Trophoblast cell (in vitro differentiated cells and primary cell): ENCODE measurements around the gene STAC2.

Experiments
- DNase-seq, 2 donors: peaks; one replicate each; pipeline ENCODE4 v3.0.0-alpha.2; 2016
- H2AFZ ChIP-seq: 2 replicates; pipeline ENCODE4 v1.6.1; 2013; ENCODE audit warnings: low read length, moderate library complexity, mild to moderate bottlenecking; ENCODE audit not compliant: insufficient read depth, poor library complexity
- H2AK5ac ChIP-seq: 2 replicates; pipeline ENCODE4 v1.6.1; 2013; ENCODE audit warnings: mild to moderate bottlenecking, low read length
- H2BK120ac ChIP-seq: 2 replicates; pipeline ENCODE4 v1.6.1; 2013; ENCODE audit warnings: low read length, mild to moderate bottlenecking, moderate library complexity; ENCODE audit not compliant: insufficient read depth, poor library complexity
- H2BK12ac ChIP-seq: 2 replicates; pipeline ENCODE4 v1.6.1; 2013; ENCODE audit warnings: mild to moderate bottlenecking, low read length, moderate library complexity
- H2BK5ac ChIP-seq: 2 replicates; pipeline ENCODE4 v1.6.1; 2013; ENCODE audit warnings: low read length, low read depth, moderate library complexity, mild to moderate bottlenecking; ENCODE audit not compliant: poor library complexity
- H3K14ac ChIP-seq: 2 replicates; pipeline ENCODE4 v1.6.1; 2013; ENCODE audit warnings: mild to moderate bottlenecking, low read length
- H3K18ac ChIP-seq: 2 replicates; pipeline ENCODE4 v1.6.1; 2013; ENCODE audit warnings: mild to moderate bottlenecking, low read length
- H3K23ac ChIP-seq: 2 replicates; pipeline ENCODE4 v1.6.1; 2013; ENCODE audit warnings: low read length
- H3K27ac ChIP-seq: 2 replicates; pipeline ENCODE4 v1.5.1; 2013; ENCODE audit warnings: low read depth, mild to moderate bottlenecking, inconsistent platforms, low read length, moderate library complexity
- H3K27me3 ChIP-seq: 2 replicates; pipeline ENCODE4 v1.6.1; 2013; ENCODE audit warnings: inconsistent platforms, mild to moderate bottlenecking, low read length, moderate library complexity; ENCODE audit not compliant: insufficient read depth
- H3K36me3 ChIP-seq, 2 experiments: 1 replicate in 1 of 2; 2 replicates in 1 of 2; pipeline ENCODE4 v1.6.1; 2013; ENCODE audit warnings: low read length in 2 of 2, mild to moderate bottlenecking in 2 of 2, moderate library complexity in 1 of 2; ENCODE audit not compliant: insufficient read depth in 2 of 2, control insufficient read depth in 1 of 2
- H3K4ac ChIP-seq: 2 replicates; pipeline ENCODE4 v1.6.1; 2013; ENCODE audit warnings: low read depth, mild to moderate bottlenecking, low read length, moderate library complexity
- H3K4me1 ChIP-seq, 2 experiments: 1 replicate in 1 of 2; 2 replicates in 1 of 2; pipeline ENCODE4 v1.6.1; 2013; ENCODE audit warnings: low read length in 2 of 2, mild to moderate bottlenecking in 2 of 2, moderate library complexity in 1 of 2; ENCODE audit not compliant: insufficient read depth in 2 of 2, control insufficient read depth in 1 of 2
- H3K4me2 ChIP-seq: 2 replicates; pipeline ENCODE4 v1.6.1; 2013; ENCODE audit warnings: inconsistent platforms, mild to moderate bottlenecking, low read length, moderate library complexity
- H3K4me3 ChIP-seq: 2 replicates; pipeline ENCODE4 v1.5.1; 2013; ENCODE audit warnings: mild to moderate bottlenecking, low read depth, low read length, inconsistent platforms
- H3K79me1 ChIP-seq: one replicate; pipeline ENCODE4 v1.6.1; 2013; ENCODE audit warnings: low read length
- H3K79me2 ChIP-seq: 2 replicates; pipeline ENCODE4 v1.6.1; 2013; ENCODE audit warnings: low read length, mild to moderate bottlenecking; ENCODE audit not compliant: control insufficient read depth, insufficient read depth, poor library complexity
- H3K9ac ChIP-seq: 2 replicates; pipeline ENCODE4 v1.6.1; 2013; ENCODE audit warnings: mild to moderate bottlenecking, low read length
- H3K9me3 ChIP-seq: 2 replicates; pipeline ENCODE4 v1.6.1; 2013; ENCODE audit warnings: low read depth, mild to moderate bottlenecking, control low read depth, inconsistent platforms, low read length; ENCODE audit not compliant: insufficient read depth
- H4K12ac ChIP-seq: 2 replicates; pipeline ENCODE4 v1.6.1; 2013; ENCODE audit warnings: low read depth, mild to moderate bottlenecking, low read length, moderate library complexity
- H4K8ac ChIP-seq: 2 replicates; pipeline ENCODE4 v1.6.1; 2013; ENCODE audit warnings: low read depth, mild to moderate bottlenecking, low read length, moderate library complexity
- H4K91ac ChIP-seq: one replicate; pipeline ENCODE4 v1.6.1; 2013; ENCODE audit warnings: low read depth, mild to moderate bottlenecking, low read length, moderate library complexity
- WGBS: extraction: QIAGEN DNeasy Blood & Tissue Kit; methylation state at CpG from one replicate; pipeline ENCODE4 v1.1.7; 2013; ENCODE audit warnings: missing lambda C conversion rate; ENCODE audit not compliant: insufficient read length, insufficient coverage; ENCODE audit errors: extremely low coverage; 5-methylcytosine and 5-hydroxymethylcytosine counted together

Gene STAC2

DNA sequence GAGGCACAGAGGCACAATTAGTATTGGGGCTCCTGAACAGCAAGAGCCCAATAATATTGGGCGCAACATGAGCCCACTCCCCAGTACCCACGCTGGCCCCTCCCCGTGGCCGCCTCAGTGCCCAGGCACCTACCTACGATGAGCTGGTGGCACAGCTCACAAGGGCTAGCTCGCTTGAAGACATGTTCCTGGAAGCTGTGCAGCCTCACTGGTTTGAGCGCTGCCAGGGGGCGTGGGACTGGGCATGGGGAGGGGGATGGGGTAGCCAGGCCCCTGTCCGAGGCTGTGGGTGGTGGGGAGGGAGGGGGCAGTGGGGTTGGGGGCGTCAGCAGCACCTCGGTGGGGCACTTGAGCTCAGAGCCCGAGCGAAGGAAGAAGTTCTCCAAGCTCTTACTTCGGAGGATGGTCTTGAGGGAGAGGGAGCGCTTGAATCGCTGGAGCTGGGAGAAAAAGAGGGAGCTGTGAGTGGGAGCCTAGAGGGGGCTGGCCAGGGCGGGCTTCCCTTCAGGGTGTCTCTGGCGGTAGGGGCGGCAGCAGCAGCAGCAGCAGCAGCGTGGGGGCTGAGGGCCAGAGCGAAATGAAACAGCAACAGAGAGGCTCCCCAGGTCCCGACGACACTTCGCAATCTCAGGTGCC lies 7.9 kb downstream of the STAC2 start:
- no peak overlapping the region for H3K27ac ChIP-seq
- no peaks in the 10 kb centered on the region for H3K36me3 ChIP-seq
- no peak overlapping the region for H3K4ac ChIP-seq
- H3K9ac ChIP-seq: no peak overlapping the region
- H4K12ac ChIP-seq: no peak overlapping the region
- peaks cover 11% of the 10 kb centered on the region for H3K9me3 ChIP-seq
- DNase-seq: no peak
- no peaks in the 10 kb centered on the region for H3K79me2 ChIP-seq
- H2AK5ac ChIP-seq: no peak overlapping the region
- peaks cover 8% of the 10 kb centered on the region for H3K27me3 ChIP-seq
- H3K4me1 ChIP-seq: peaks cover 0 to 2% of the 10 kb centered on the region in 2 experiments
- no peak overlapping the region for H3K4me3 ChIP-seq
- no peak overlapping the region for H3K14ac ChIP-seq
- H2BK120ac ChIP-seq: no peak overlapping the region
- H3K4me2 ChIP-seq: no peak overlapping the region
- H3K18ac ChIP-seq: no peak overlapping the region
- no peak overlapping the region for H2AFZ ChIP-seq
- no CpG with 5 or more reads among the region's 24 CpGs for WGBS
- H2BK12ac ChIP-seq: no peak overlapping the region
- no peaks in the 10 kb centered on the region for H3K79me1 ChIP-seq
- no peak overlapping the region for H2BK5ac ChIP-seq
- H3K23ac ChIP-seq: no peak overlapping the region
- no peak overlapping the region for H4K8ac ChIP-seq
- no peak overlapping the region for H4K91ac ChIP-seq

DNA sequence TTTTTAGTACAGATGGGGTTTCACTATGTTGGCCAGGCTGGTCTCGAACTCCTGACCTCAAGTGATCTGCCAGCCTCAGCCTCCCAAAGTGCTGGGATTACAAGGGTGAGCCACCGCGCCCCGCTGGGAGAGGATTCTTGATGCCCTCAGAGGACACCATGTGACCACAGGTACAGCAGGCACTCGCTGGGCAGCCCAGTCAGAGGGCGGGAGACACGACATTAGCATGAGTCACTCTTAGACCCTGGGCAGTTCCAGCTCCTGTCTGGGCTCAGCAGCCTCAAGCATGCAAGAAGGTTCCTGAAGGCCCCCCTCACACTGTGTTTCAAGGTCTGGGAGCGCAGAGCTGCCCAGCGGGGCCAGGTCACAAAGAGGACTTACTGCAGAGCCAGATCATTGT lies 11.9 kb downstream of the STAC2 start:
- H3K4me3 ChIP-seq: no peak overlapping the region
- no peaks in the 10 kb centered on the region for H3K79me2 ChIP-seq
- H3K18ac ChIP-seq: no peak overlapping the region
- no peak overlapping the region for H2AK5ac ChIP-seq
- H3K23ac ChIP-seq: no peak overlapping the region
- WGBS: no CpG with 5 or more reads among the region's 9 CpGs
- no peaks in the 10 kb centered on the region for H3K36me3 ChIP-seq
- no peak overlapping the region for H2BK12ac ChIP-seq
- H3K4me1 ChIP-seq: peaks cover 2% of the 10 kb centered on the region in 2 experiments
- H3K79me1 ChIP-seq: no peaks in the 10 kb centered on the region
- H4K12ac ChIP-seq: no peak overlapping the region
- no peak overlapping the region for H3K4me2 ChIP-seq
- no peak overlapping the region for H3K14ac ChIP-seq
- no peak overlapping the region for H4K8ac ChIP-seq
- H3K4ac ChIP-seq: no peak overlapping the region
- peaks cover 21% of the 10 kb centered on the region for H3K27me3 ChIP-seq
- no peak overlapping the region for H4K91ac ChIP-seq
- no peak overlapping the region for H2BK120ac ChIP-seq
- no peak overlapping the region for H3K9ac ChIP-seq
- DNase-seq: peak; percentile 50 to 59
- peaks cover 9% of the 10 kb centered on the region for H3K9me3 ChIP-seq
- H3K27ac ChIP-seq: no peak overlapping the region
- H2BK5ac ChIP-seq: no peak overlapping the region
- no peak overlapping the region for H2AFZ ChIP-seq

DNA sequence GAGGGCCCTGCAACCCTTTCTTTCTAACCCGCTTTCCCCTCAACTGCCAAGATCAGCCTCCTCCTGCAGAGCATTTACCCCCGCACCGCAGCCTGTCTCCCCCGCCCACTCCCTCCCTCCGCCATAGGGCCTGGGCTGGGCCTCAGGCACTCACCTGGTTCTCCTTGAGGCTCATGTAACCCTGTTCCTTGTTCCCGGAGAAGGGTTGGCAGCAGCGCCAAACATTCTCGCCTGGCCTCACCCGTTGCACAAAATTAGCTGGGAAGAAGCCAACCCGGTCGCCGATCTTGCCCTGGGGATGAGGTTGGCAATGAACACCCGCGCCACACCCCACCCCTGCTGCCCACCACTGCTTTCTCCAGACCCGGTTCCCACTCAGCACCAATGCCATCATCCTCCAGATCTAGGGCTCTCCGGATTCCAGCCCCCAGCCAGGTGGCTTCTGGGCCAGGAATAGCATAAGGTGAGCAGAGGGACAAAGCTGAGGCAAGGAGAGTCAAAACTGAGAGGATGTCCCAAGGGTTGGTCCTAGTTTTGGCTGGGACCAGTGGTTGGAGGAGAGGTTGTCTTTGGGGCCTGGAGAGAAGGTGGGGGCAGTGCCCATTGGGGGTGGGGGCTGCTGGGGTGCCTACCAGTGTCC lies 12.8 kb downstream of the STAC2 start:
- H3K27me3 ChIP-seq: peaks cover 20% of the 10 kb centered on the region
- no peak overlapping the region for H4K8ac ChIP-seq
- no peak overlapping the region for H3K23ac ChIP-seq
- no peak overlapping the region for H3K18ac ChIP-seq
- H3K4me1 ChIP-seq: peaks cover 2% of the 10 kb centered on the region in 2 experiments
- no peak overlapping the region for H2BK12ac ChIP-seq
- H4K12ac ChIP-seq: no peak overlapping the region
- no peak overlapping the region for H3K4me2 ChIP-seq
- H3K9ac ChIP-seq: no peak overlapping the region
- no peak overlapping the region for H2BK120ac ChIP-seq
- no peak overlapping the region for H2AFZ ChIP-seq
- DNase-seq: no peak
- no peak overlapping the region for H3K4me3 ChIP-seq
- peaks cover 11% of the 10 kb centered on the region for H3K9me3 ChIP-seq
- no peak overlapping the region for H3K14ac ChIP-seq
- H3K27ac ChIP-seq: no peak overlapping the region
- no peak overlapping the region for H3K4ac ChIP-seq
- no peaks in the 10 kb centered on the region for H3K79me2 ChIP-seq
- H3K79me1 ChIP-seq: no peaks in the 10 kb centered on the region
- no peaks in the 10 kb centered on the region for H3K36me3 ChIP-seq
- WGBS: no CpG with 5 or more reads among the region's 16 CpGs
- no peak overlapping the region for H2AK5ac ChIP-seq
- no peak overlapping the region for H2BK5ac ChIP-seq
- H4K91ac ChIP-seq: no peak overlapping the region

DNA sequence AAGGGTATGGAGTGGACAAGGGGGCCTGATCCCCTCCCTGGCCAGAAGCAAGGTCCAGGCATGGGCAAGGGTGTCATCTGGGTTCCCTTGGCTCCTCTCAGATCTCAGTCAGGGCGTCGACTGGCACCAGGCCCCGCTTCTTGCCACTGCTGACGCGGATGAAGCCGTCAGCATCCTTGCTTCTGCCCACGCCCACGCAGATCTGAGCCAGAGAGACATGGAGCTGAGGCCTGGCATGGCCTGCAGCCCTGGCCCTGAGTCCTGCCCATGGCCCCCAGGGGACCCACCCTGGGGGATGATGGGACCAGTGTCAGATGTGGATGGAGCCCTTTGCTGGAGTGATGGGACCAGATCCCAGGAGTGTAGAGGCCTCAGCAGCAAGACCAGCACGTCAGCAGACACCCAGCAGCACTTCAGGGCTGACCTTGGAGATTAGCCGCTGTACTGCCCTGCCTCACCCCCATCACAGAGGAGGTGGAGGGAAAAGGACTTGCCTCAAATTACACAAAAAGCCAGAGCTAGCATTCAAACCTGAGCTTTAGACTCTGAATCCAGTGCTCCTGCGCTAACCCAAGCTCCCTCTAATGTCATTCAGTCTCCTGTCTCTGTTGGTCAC lies 13.4 kb downstream of the STAC2 start:
- Histone ChIP-seq H3K18ac (no peak overlapping the region), H3K4ac (no peak overlapping the region), H4K8ac (no peak overlapping the region), H3K14ac (no peak overlapping the region), H3K4me1 (peaks cover 2% of the 10 kb centered on the region in 2 experiments), H4K12ac (no peak overlapping the region), H2AFZ (no peak overlapping the region), H3K4me3 (no peak overlapping the region), H3K4me2 (no peak overlapping the region), H3K79me1 (no peaks in the 10 kb centered on the region), H4K91ac (no peak overlapping the region), H3K9me3 (peaks cover 8% of the 10 kb centered on the region), H3K23ac (no peak overlapping the region), H3K9ac (no peak overlapping the region), H2BK120ac (no peak overlapping the region), H3K79me2 (no peaks in the 10 kb centered on the region), H3K27ac (no peak overlapping the region), H2AK5ac (no peak overlapping the region), H3K36me3 (no peaks in the 10 kb centered on the region), H2BK12ac (no peak overlapping the region), H2BK5ac (no peak overlapping the region), H3K27me3 (peaks cover 20% of the 10 kb centered on the region)
- WGBS: no CpG with 5 or more reads among the region's 11 CpGs
- no peak for DNase-seq
